DOHH2 (cell line): ENCODE results near the gene ZNF8.

Experiments
- H3F3A ChIP-seq: fragments of 200-600 bp; sonication (generic), shearing (Covaris generic); 2 replicates; pipeline ENCODE4 v1.6.0; 2016; ENCODE audit warnings: antibody characterized with exemption, mild to moderate bottlenecking; ENCODE audit not compliant: control insufficient read depth, insufficient read depth
- H3K27ac ChIP-seq: fragments of 200-600 bp; sonication (generic); 2 replicates; pipeline ENCODE4 v1.5.1; 2014; ENCODE audit warnings: low read depth, mild to moderate bottlenecking, low read length, moderate library complexity
- H3K27me3 ChIP-seq: fragments of 200-600 bp; sonication (generic); 2 replicates; pipeline ENCODE4 v1.6.1; 2014; ENCODE audit warnings: mild to moderate bottlenecking, low read length, mixed read lengths; ENCODE audit not compliant: control insufficient read depth
- H3K36me3 ChIP-seq: fragments of 200-600 bp; sonication (generic); 2 replicates; pipeline ENCODE4 v1.6.1; 2014; ENCODE audit warnings: mild to moderate bottlenecking, low read length, moderate library complexity, mixed read lengths; ENCODE audit not compliant: control insufficient read depth
- H3K4me1 ChIP-seq: fragments of 200-600 bp; sonication (generic); 2 replicates; pipeline ENCODE4 v1.6.1; 2014; ENCODE audit warnings: mild to moderate bottlenecking, low read length, mixed read lengths; ENCODE audit not compliant: control insufficient read depth
- H3K4me2 ChIP-seq: fragments of 200-600 bp; sonication (generic); 2 replicates; pipeline ENCODE4 v1.6.0; 2014; ENCODE audit warnings: mild to moderate bottlenecking, low read length, moderate library complexity
- H3K4me3 ChIP-seq: fragments of 200-600 bp; sonication (generic); 2 replicates; pipeline ENCODE4 v1.5.1; 2014; ENCODE audit warnings: mild to moderate bottlenecking, low read length, mixed read lengths
- H3K79me2 ChIP-seq: fragments of 200-600 bp; sonication (generic); 2 replicates; pipeline ENCODE4 v1.6.1; 2014; ENCODE audit warnings: mild to moderate bottlenecking, low read length, mixed read lengths; ENCODE audit not compliant: control insufficient read depth
- H3K9me2 ChIP-seq: fragments of 200-600 bp; sonication (generic); replicated peaks from 2 replicates; pipeline ENCODE4 v1.6.1; 2014; ENCODE audit warnings: mild to moderate bottlenecking, low read length, mixed read lengths; ENCODE audit not compliant: control insufficient read depth
- H3K9me3 ChIP-seq: fragments of 200-600 bp; sonication (generic); 2 replicates; pipeline ENCODE4 v1.6.1; 2014; ENCODE audit warnings: antibody characterized with exemption, low read length, mixed read lengths; ENCODE audit not compliant: control insufficient read depth, insufficient read depth
- H4K20me1 ChIP-seq: fragments of 200-600 bp; sonication (generic); 2 replicates; pipeline ENCODE4 v1.6.0; 2014; ENCODE audit warnings: low read depth, mild to moderate bottlenecking, antibody characterized with exemption, low read length, moderate library complexity; ENCODE audit not compliant: control insufficient read depth, insufficient read depth
- CTCF ChIP-seq: fragments of 200-600 bp; sonication (generic); IDR thresholded peaks from one replicate; pipeline ENCODE4 v1.5.1; 2014; ENCODE audit warnings: antibody characterized with exemption, mild to moderate bottlenecking, low read depth, low read length; ENCODE audit not compliant: poor library complexity, severe bottlenecking
- EZH2phosphoT487 ChIP-seq: fragments of 200-600 bp; sonication (generic); IDR thresholded peaks from 2 replicates; pipeline ENCODE4 v1.6.1; 2017; ENCODE audit warnings: borderline replicate concordance, mild to moderate bottlenecking, antibody characterized with exemption, low read length, moderate library complexity, mixed read lengths

ZNF8 gene

DNA sequence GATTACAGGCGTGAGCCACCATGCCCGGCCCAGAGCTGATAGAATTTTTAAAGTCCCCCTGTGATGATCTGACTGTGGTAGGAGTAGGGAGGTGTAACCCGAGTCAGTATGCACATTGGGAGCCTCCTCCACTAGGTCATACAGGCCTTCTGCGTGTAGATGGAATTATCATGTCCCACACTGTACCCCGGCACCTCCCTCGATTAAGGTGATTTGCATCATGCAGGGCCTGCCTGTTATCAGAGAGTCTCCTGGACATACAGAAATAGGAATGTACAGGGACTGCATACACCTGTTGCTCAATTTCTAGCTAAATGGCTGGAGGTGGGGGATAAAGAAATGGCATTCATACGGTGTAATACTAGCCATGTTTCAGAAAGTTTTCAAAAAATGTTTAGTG, 25.5 kb downstream of the ZNF8 start:
- Histone ChIP-seq H3K4me1 (peaks cover 15% of the 10 kb centered on the region), H3K4me2 (peak overlapping the region; percentile 64), H3K79me2 (peaks cover 36% of the 10 kb centered on the region), H3K9me2 (no peaks in the 10 kb centered on the region), H3K36me3 (peaks cover 62% of the 10 kb centered on the region), H3K27ac (no peak overlapping the region), H3K27me3 (no peaks in the 10 kb centered on the region), H3K4me3 (peak overlapping the region; percentile 96), H4K20me1 (no peaks in the 10 kb centered on the region), H3F3A (no peaks in the 10 kb centered on the region), H3K9me3 (peaks cover 38% of the 10 kb centered on the region)
- TF ChIP-seq EZH2phosphoT487 (no peak), CTCF (no peak)

GRCh38 chr19:58304748-58305064, 26.0 kb downstream of the ZNF8 start:
- Histone ChIP-seq H3K4me3 (peak overlapping the region; percentile 96), H4K20me1 (no peaks in the 10 kb centered on the region), H3F3A (no peaks in the 10 kb centered on the region), H3K36me3 (peaks cover 65% of the 10 kb centered on the region), H3K4me2 (peak overlapping the region; percentile 64), H3K27ac (peak overlapping the region; percentile 6; the same call in 1 of the 2 replicates), H3K27me3 (no peaks in the 10 kb centered on the region), H3K79me2 (peaks cover 40% of the 10 kb centered on the region), H3K4me1 (peaks cover 15% of the 10 kb centered on the region), H3K9me3 (peaks cover 42% of the 10 kb centered on the region), H3K9me2 (no peaks in the 10 kb centered on the region)
- no peak for TF ChIP-seq CTCF
- TF ChIP-seq EZH2phosphoT487, result no peak

GRCh38 chr19:58305065-58305931, 26.5 kb downstream of the ZNF8 start, which contains the start of gene ERVK3-1:
TSS of gene ERVK3-1 (plus strand) at chr19:58305377. CDS start at chr19:58312169, 6,792 bp downstream.
- H3K4me2 ChIP-seq, result peak within 1 kb of the TSS; percentile 64
- H3K9me3 ChIP-seq, result peaks cover 45% of the 10 kb centered on the region
- peaks cover 15% of the 10 kb centered on the region for H3K4me1 ChIP-seq
- peaks cover 45% of the 10 kb centered on the region for H3K79me2 ChIP-seq
- H3K36me3 ChIP-seq, result peaks cover 65% of the 10 kb centered on the region
- no peaks in the 10 kb centered on the region for H3K27me3 ChIP-seq
- no peaks in the 10 kb centered on the region for H4K20me1 ChIP-seq
- no peaks in the 10 kb centered on the region for H3F3A ChIP-seq
- H3K27ac ChIP-seq, result peak within 1 kb of the TSS; percentile 45
- H3K4me3 ChIP-seq, result peak within 1 kb of the TSS; percentile 96
- no peak for TF ChIP-seq EZH2phosphoT487
- no peak for TF ChIP-seq CTCF
- H3K9me2 ChIP-seq, result no peaks in the 10 kb centered on the region
